GM21619 (cell line): ENCODE measurements around the gene CTNNBL1.
"Not testable (repeated sequence)": the region's sequence is repeated elsewhere in the genome, so short reads cannot be mapped to it uniquely, and the experiment has no call there.

ENCODE experiments used
- ATAC-seq: cut with Tn5 transposase; IDR thresholded peaks from one replicate; pipeline ENCODE4 v1.9.1; 2021; ENCODE audit not compliant: unreplicated experiment

The CTNNBL1 gene

DNA sequence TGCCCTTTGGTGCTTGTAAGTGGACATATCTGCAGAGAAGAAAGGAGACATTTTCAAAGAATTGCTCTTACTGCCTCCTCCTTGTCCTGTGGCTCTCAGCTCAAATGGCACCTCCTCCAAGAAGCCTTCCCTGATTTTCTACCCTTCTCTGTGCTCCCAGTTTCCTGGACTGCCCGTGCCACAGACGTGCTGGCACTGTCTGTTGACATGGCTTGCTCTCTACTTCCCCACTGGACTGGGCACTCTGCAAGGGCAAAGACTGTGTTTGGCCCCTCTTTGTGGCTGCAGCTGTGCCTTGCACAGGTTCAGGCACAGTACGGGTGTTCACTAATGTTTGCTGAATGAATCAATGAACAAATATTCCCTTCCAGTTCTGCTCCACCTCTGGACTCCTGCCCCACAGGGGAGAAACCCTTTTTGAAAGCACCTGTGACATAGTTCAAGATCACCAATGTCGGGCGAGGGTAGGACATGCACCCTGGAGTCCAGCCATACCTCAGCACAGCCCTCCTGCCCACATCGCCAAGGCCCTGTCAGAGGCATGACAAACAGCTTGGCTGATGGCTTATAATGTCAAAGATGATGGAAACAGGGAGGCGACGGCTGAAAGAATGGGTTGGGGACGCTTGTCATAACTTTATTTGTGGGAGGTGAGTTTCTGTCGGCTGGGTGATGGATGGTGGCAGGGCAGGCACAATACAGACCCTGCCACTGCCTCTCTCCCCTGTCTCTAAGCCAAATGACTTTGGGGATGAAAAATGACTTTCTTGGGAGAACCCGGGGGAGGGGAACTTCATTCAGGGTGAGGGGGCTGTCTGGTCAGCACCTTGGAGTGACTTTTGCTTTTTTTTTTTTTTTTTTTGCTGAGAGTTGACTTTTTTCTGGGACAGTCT is 15.6 kb upstream of the CTNNBL1 start:
- no peak for ATAC-seq

DNA sequence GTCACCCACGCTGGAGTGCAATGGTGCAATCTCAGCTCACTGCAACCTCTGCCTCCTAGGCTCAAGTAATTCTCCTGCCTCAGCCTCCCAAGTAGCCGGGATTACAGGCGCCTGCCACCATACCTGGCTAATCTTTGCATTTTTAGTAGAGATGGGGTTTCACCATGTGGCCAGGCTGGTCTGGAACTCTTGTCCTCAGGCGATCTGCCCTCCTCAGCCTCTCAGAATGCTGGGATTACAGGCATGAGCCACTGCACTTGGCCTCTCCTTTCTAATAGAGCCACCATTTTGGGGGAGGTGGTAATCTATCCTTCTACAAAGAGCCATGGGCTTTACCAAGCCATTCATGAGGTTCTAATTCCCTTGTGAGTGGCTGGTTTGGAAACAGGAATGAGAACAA is 14.1 kb upstream of the CTNNBL1 start:
- ATAC-seq, result not testable (repeated sequence)

DNA sequence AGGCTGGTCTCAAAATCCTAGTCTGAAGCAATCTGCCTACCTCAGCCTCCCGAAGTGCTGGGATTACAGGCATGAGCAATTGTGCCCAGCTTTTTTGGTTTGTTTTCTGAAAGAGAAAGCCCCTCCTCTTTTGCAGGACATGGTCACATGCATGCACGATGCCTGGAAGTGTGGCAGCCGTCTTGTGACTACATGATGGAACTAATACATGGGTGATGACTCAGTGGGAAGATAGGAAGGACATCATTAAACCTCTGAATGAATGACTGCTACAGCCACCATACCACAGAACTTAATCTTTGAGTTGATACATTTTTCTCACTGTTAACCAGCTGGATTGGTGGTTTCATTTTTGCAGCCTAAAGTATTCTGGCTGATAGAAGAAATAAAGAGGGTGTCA is 13.4 kb upstream of the CTNNBL1 start:
- ATAC-seq, result no peak

DNA sequence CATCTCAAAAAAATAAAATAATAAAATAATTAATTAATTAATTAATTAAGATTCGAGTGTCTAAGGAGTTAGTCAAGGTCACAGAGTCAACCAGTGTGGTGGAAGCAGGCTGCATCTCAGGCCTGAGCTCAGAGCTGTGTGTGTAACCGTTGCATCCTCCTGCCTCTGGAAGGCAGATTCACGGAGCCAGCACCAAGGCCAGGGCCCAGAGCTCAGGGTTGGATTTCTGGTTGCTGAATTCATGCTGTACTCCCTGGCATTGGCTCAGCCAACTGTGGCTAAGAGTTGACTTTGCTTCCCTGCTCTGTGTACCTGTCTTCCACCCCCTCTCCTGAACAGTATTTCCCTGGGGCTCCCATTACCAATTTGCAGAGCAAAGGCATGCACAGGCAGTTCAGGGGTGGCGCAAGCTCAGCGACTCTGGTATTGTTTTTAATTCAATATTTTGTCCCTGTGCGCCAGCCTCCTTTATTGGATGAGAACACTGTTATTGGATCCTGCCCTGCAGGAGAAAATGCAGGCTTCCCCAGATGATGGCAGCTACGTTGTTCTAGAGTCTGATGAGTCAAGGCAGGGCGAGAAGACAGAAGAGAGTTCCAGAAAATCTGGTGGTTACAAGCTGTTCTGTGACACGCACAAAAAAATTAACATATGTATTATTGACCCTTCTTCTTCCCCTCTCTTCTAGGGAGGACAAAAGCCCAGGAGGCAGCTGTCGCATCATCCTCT is 12.3 kb upstream of the CTNNBL1 start:
- no peak for ATAC-seq

DNA sequence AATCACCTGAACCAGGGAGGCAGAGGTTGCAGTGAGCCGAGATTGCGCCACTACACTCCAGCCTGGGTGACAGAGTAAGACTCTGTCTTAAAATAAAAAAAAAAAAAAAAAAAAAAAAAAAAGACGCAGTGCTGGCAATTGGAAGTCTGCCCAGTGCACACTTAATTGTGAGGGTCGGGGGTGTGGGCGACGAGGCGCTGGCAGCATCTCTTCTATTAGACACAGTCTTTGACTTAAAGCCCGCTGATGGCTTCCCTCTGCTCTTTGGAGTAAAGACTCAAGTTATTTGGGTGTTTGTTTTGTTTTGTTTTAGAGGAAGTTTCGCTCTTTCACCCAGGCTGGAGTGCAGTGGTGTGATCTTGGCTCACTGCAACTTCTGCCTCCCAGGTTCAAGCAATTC is 10.7 kb upstream of the CTNNBL1 start:
- not testable (repeated sequence) for ATAC-seq

DNA sequence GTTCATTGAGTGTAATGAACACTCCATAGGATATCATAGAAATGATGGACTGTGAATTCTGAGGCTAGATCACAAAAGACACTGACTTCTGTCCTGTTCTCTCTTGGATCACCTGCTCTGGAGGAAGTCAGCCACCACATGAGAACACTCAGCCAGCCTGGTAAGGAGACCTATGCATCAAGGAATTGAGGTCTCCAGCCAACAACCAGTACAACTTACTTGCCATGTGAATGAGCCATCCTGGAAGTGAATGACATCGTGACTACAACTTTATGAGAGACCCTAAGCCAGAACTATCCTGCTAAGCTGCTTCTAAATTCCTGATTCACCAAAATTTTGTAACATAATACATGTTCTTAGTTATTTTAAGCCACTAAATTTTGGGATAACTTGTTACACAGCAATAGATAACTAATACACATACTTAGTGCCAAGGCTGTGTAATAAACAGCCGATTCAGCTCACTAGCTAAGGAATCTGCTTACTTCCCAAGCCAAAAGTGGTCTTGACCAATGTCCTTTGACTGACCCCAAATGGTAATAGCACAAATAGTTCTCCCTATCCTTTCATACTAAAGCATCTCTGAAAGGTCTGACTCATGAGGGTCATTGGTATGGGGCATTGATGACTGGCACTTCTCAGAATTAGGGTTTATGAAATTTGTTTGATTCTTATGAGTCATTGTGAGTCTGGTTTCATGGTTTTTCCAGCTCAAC is 6.9 kb upstream of the CTNNBL1 start:
- ATAC-seq, result no peak

DNA sequence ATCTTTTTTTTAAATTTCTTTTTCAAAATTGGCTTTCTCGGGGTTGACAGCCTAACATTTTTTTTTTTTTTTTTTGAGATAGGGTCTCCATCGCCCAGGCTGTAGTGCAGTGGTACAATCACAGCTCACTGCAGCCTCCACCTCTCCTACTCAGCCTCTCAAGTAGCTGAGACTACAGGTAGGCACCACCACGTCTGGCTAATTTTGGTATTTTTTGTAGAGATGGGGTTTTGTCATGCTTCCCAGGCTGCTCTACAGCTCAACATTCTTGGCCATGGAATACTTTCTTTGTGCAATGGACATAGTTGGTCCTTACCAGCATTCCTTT is 6.4 kb upstream of the CTNNBL1 start:
- no peak for ATAC-seq

DNA sequence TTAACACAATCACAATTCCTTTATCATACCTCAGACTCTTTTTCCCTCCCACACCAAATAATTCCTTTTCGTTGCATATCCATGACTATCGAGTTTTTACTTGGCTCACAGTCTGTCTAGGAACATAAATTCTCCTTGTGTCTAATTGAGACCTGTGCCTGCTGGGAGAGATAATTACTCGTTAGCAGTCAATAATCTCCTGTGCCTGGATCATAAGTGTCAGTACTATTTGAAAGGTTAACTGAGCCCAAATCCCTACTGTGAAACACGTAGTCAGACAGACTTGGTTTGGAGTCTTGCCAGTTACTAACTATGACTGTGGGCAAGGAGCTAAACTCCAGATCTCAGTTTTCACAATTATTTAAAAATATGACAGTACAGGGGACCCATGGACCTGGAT is 5.7 kb upstream of the CTNNBL1 start:
- ATAC-seq, result no peak

DNA sequence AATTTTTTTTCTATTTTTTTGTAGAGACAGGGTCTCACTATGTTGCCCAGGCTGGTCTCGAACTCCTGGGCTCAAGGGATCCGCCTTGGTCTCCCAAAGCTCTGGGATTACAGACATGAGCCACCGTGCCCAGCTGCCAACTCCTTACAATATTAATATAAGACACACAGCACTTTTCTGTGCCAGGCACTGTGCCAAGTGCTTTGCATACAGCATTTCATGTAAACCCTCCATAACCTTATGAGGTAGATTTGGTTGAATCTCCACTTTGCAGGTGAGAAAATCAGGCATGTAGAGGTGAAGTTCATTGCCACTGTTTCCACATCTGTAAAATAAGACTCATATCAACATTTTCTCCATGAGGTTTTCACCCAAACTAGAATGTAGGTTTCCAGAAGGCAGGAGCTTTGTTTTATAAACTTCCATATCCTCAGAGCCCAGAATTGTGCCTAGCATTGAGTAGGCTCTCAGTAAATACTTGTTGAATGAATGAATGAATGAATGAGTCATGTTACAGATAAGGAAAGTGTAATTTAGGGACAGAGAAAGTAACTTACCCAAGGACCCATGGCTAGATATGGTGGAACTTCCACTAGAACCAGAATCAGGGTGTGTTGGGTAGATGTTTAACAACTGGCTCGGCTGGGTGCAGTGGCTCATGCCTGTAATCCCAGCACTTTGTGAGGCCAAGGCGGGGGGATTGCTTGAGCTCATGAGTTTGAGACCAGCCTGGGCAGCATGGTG is 3.0 kb upstream of the CTNNBL1 start:
- no peak for ATAC-seq

DNA sequence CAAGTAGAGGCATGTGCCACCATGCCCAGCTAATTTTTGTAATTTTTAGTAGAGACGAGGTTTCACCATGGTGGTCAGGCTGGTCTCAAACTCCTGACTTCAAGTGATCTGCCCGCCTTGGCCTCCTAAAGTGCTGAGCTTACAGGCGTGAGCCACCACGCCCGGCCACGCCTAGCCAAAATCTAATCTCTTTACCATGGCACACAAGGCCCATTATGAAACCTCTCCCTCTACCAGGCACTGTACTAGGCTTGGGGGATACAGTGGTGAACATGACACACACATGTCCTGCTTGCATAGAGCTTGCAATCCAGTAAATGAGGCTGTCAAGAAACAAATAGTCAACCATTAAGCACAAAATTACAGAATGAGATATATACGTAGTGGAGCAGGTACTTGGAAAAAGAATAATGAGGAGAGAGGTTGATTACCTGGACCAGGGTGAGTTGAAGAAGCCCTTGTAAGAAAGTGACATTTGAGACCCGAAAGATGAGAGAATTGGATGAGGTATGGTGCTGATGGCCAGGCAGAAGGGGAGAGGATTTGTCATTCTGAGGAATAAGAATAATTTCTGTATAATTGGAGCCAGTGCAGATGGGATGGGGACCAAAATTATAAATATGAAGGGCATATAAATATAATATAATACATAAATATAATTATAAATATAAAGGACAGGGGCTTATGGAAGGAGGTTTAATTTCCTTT is 1.2 kb upstream of the CTNNBL1 start:
- ATAC-seq, result no peak

DNA sequence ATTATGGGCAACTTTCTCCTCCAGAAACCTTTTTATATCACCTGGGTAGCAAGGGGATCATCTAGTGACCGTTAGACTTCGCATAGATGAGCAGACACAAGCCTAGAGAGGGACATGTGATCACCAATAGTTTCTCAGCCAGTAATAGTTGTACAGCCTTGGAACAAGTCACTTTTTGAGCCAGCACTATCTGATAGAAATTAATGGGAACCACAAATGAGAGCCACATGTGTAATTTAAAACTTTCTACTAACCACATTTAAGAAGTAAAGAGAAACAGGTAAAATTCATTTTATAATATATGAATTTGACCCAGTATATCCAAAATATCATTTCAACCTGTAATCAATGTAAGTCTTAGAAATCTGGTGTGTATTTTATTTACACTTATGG is 592 bp upstream of the CTNNBL1 start:
- no peak for ATAC-seq

DNA sequence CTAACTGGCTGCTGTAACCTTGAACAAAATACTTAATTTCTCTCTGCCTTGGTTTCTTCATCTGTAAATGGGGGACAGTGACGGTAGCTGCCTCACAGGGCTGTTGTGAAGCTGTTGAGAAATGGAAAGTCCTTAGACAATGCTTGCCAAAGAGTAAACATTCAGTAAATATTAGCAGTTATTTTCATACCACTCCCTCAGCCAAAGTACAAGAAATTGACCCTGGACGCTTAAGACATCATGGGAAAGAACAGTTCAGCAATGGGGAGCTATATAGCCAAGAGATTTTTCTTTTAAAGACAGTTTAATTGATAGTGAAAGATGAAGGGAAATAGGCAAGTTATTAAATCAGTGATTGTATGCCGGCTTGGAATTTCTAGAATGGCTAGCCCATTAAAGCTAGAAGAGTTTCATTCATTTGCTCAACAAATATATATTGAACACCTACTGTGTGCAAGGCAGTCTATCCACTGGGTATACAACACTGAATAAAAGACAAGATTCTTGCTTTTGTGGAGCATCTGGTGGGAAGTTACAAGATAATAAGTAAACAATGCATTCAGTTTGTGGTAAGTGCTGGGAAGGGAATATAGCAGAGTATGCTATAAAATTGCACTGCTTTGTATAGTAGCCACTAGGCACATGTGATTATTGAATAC is 2.0 kb downstream of the CTNNBL1 start:
- no peak for ATAC-seq

DNA sequence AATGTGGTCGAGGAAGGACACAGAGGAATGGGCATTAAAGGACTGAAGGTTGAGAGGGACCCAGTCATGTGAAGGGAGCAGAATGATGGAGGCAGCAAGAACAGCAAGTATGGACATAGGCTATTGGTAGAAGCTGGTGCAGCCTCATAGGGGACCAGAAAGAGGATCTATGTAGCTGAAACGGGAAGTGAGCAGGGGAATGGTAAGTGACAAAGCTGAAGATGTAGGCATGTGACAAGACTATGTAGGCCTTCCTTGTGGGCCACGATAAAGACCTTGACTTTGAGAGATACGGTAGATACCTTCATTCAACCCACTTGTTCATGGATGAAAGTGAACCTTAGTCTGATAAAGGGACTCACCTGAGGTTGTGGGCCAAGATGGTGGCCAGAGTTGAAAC is 3.5 kb downstream of the CTNNBL1 start:
- ATAC-seq, result peak; percentile 62

DNA sequence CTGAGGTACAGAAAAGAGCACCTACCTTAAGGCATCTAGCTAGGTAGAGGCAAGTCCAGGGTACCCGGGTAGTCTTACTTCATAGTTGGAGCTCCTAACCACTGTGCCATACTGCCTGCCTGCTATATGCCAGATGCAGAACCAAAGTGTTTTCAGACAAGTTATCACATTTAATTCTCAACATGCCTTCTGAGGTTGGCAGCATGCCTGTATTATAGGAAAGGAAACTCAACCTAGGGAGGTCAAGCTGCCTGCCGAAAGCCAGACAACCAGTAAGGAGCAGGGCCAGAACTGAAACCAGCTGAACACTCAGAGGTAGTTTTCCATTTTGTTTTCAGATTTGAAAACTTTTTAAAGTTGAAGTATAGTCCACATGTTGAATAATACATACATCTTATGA is 5.4 kb downstream of the CTNNBL1 start:
- ATAC-seq, result no peak

DNA sequence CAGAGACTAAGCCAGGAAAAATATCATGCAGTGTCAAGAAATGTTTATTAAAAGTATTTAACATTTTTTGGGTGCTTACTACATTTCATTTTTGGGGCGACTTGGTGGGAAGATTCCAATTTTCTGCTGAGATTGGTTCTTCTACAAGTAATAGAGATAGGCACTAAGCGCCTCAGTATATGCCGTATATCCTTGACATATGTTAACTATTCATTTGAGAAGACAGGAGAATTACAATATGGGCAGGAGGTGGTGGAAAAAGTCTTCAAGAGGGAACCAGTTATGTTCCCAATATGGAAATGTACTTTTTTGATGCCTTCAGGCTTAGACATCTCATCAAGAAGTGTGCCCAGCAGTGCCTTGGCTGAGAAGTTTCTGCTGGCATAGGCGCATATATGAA is 6.5 kb downstream of the CTNNBL1 start:
- no peak for ATAC-seq

DNA sequence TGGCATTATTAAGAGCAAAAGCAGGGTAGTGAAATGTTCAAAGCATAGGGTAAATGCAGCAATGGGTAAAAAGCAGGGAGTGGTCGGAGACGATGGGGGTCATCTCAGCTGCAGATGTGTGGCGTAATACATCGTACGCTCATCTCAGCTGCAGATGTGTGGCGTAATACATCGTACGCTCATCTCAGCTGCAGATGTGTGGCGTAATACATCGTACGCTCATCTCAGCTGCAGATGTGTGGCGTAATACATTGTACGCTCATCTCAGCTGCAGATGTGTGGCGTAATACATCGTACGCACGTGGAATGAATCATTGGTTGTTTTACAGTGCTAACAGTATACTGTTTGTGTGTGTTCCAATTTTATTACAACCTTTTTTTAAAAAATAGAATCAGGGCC is 7.8 kb downstream of the CTNNBL1 start:
- not testable (repeated sequence) for ATAC-seq

DNA sequence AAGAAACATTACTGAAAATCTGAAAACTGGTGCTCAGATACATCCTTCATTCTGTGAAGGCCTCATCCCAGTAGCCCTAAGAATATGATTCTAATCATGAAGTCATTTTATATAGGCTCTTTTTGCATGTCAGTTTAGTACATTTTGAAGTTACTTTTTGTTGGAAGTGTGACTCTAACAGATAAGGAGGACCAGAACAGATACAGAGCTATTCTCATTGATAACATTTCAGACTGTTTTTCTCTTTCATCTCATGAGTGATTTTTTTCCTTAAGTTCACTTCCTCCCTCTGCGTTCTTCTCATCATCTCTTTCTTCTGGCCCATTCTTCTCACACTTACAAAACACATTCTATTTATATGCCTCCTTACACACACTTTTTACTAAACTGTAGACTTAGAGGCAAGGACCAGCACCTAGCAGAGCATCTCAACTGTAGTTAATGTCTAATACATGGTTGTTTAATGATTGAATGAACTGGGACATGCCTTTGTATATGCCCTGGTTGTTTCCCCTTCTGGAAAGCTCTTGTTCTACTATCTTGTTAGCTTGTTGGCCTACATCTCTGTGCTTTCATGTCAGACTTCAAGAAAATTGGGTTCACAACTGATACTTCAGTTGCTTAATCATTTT is 8.7 kb downstream of the CTNNBL1 start:
- ATAC-seq, result no peak

DNA sequence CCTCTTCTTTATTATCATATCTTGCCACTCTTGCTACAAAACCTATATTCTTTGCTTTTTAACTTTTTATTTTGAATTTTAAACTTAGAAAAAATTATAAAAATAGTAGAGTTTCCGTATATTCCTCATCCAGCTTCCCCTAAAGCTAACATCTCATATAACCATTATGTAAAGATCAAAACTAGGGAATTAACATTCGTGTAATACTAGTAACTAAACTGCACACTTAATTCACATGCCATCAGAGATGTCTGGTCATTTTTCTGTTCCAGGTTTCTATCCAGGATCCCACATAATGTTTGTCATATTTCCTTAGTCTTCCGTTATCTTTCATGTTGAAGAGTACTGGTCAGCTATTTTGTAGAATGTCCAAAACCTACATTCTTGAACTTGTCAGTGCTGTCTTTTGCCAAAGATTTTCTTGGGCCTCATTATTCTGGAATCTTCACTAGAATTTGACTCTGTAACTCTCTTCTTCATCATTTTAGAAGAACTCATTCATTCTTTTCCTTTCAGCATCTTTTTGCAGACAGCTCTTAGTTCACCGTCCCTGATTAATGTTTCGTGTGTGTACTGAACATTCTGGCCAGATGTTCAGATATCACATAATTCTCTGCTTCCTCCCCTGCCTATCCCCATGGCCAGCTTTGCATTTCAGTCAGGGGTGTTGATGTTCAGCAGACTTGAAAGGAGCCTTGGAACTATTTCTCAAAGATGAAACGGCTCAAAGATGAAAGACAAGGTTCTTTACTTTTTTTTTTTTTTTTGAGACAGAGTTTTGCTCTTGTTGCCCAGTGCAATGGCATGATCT is 9.4 kb downstream of the CTNNBL1 start:
- ATAC-seq, result no peak

DNA sequence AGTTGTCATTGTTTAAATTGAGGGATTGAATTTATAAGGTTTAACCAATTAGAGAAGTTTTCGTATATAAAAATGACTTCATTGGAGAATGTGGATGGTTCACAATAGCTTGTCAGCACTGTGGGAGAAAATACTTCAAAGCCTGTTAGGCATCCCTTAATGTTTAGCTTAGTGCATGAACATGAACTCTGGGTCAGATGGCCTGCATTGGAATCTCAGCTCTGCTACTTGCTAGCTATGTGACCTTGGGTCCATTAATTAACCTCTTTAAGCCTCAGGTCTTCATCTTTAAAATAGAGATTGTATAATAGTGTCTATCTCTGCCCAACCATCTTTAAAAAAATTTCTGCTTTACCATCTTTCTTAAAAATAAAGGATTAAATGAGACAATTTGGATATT is 11.1 kb downstream of the CTNNBL1 start:
- ATAC-seq, result no peak
